ENCODE data around the gene MBD6.

DNA sequence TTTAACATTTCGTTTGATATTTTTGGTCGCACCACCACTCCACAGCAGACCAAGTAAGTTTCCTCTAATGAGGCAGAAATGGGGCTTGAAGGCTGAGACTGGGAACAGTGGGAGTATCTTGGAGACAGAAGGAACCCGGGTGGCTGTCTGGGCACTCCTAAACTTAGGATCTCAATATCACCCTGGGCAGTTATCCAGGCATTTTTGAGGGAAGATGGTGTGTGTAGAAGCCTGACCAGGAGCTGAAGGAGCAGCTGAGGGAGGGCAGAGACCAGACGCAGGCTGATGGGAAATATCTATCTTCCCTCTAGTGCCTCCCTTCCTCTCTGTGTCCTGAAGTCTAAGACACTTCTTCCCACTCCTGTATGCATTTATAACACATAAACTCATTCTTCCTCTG lies 24.1 kb upstream of the MBD6 start:
- TF ChIP-seq, protein P1, sequence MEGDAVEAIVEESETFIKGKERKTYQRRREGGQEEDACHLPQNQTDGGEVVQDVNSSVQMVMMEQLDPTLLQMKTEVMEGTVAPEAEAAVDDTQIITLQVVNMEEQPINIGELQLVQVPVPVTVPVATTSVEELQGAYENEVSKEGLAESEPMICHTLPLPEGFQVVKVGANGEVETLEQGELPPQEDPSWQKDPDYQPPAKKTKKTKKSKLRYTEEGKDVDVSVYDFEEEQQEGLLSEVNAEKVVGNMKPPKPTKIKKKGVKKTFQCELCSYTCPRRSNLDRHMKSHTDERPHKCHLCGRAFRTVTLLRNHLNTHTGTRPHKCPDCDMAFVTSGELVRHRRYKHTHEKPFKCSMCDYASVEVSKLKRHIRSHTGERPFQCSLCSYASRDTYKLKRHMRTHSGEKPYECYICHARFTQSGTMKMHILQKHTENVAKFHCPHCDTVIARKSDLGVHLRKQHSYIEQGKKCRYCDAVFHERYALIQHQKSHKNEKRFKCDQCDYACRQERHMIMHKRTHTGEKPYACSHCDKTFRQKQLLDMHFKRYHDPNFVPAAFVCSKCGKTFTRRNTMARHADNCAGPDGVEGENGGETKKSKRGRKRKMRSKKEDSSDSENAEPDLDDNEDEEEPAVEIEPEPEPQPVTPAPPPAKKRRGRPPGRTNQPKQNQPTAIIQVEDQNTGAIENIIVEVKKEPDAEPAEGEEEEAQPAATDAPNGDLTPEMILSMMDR (IDR thresholded peaks at IDR 0.05), result no peak
- TF ChIP-seq EZH2 (IDR thresholded peaks at IDR 0.05) (no peak), EZH2phosphoT487 (IDR thresholded peaks at IDR 0.05) (no peak)

Measured in neural progenitor cell (in vitro differentiated cells).